PC-3 (cell line): ENCODE data around the gene LAMB4.

Source experiments
- EZH2phosphoT487 ChIP-seq: fragments of 300-600 bp; sonication (generic); IDR thresholded peaks from 2 replicates; pipeline ENCODE4 v1.6.1; 2018; ENCODE audit warnings: mild to moderate bottlenecking, antibody characterized with exemption, low read length, borderline replicate concordance
- TF ChIP-seq, protein P1 (sequence below): fragments of 300-600 bp; sonication (generic); conservative IDR thresholded peaks from 2 replicates; pipeline ENCODE4 v1.5.1; 2017; ENCODE audit warnings: antibody characterized with exemption, low read depth, mild to moderate bottlenecking, low read length

- TF ChIP-seq, protein P1, sequence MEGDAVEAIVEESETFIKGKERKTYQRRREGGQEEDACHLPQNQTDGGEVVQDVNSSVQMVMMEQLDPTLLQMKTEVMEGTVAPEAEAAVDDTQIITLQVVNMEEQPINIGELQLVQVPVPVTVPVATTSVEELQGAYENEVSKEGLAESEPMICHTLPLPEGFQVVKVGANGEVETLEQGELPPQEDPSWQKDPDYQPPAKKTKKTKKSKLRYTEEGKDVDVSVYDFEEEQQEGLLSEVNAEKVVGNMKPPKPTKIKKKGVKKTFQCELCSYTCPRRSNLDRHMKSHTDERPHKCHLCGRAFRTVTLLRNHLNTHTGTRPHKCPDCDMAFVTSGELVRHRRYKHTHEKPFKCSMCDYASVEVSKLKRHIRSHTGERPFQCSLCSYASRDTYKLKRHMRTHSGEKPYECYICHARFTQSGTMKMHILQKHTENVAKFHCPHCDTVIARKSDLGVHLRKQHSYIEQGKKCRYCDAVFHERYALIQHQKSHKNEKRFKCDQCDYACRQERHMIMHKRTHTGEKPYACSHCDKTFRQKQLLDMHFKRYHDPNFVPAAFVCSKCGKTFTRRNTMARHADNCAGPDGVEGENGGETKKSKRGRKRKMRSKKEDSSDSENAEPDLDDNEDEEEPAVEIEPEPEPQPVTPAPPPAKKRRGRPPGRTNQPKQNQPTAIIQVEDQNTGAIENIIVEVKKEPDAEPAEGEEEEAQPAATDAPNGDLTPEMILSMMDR = no peak
- TF ChIP-seq EZH2phosphoT487 = no peak
Observed at GRCh38 chr7:108020585-108020984, 109.6 kb downstream of the LAMB4 start.
